Measurements from ENCODE around the gene ZNF497. TPM values are rescaled to one million over a fixed set of nuclear protein-coding genes. Genes with fewer than 3 reads are reported as not detected.
A peak's percentile ranks its signal among the peaks of the same experiment; 100 is the strongest.

Gene ZNF497
- total and polyA plus RNA-seq, 2 of the 13 experiments (the other 11 are each of a cell fraction or from before 2014, with no cell fraction given), result 1.5 to 1.9 TPM

- TF ChIP-seq ZNF33B (CRISPR knock-in tag; IDR thresholded peaks at IDR 0.05) (peak; percentile 68; the same call in 1 of the 2 replicates), ZFP41 (CRISPR knock-in tag; IDR thresholded peaks at IDR 0.05; ENCODE audit: borderline replicate concordance) (no peak), RBFOX2 (IDR thresholded peaks at IDR 0.05; ENCODE audit: low read depth, low read length) (peak; percentile 81), ZNF446 (CRISPR knock-in tag; IDR thresholded peaks at IDR 0.05) (no peak), ARID2 (CRISPR knock-in tag; IDR thresholded peaks at IDR 0.05; ENCODE audit: borderline replicate concordance) (peak; percentile 85), ZNF572 (CRISPR knock-in tag; IDR thresholded peaks at IDR 0.05) (peak; percentile 40; the same call in 1 of the 2 replicates), TFDP2 (CRISPR knock-in tag; IDR thresholded peaks at IDR 0.05) (peak; percentile 95), PHF8 (CRISPR knock-in tag; IDR thresholded peaks at IDR 0.05) (peak; percentile 67), ZNF558 (CRISPR knock-in tag; IDR thresholded peaks at IDR 0.05; ENCODE audit: borderline replicate concordance) (no peak), HDAC2 (CRISPR knock-in tag; IDR thresholded peaks at IDR 0.05) (peak; percentile 54; the same call in 1 of the 2 replicates), DPF2 (CRISPR knock-in tag; IDR thresholded peaks at IDR 0.05; ENCODE audit: borderline replicate concordance, low read depth) (no peak), TGIF2 (CRISPR knock-in tag; IDR thresholded peaks at IDR 0.05) (0 out of 2 replicates have a peak, but pooled peaks have one; percentile 29), ADNP (CRISPR knock-in tag; IDR thresholded peaks at IDR 0.05) (no peak), SOX13 (IDR thresholded peaks at IDR 0.05) (no peak), SOX13 (CRISPR knock-in tag; conservative IDR thresholded peaks at IDR 0.05 in 1 of 2, IDR thresholded peaks at IDR 0.05 in 1 of 2) (no peak), NR2F1 (CRISPR knock-in tag; IDR thresholded peaks at IDR 0.05) (no peak), GATAD1 (CRISPR knock-in tag; IDR thresholded peaks at IDR 0.05) (peak; percentile 78), ATF6 (CRISPR knock-in tag; conservative IDR thresholded peaks at IDR 0.05) (no peak), TOPORS (CRISPR knock-in tag; IDR thresholded peaks at IDR 0.05) (peak; percentile 63; the same call in 1 of the 2 replicates), HBP1 (CRISPR knock-in tag; IDR thresholded peaks at IDR 0.05; ENCODE audit: low read depth) (0 out of 2 replicates have a peak, but pooled peaks have one; percentile 25), IKZF1 (IDR thresholded peaks at IDR 0.05) (no peak), ZSCAN20 (CRISPR knock-in tag; IDR thresholded peaks at IDR 0.05; ENCODE audit: borderline replicate concordance) (0 out of 2 replicates have a peak, but pooled peaks have one; percentile 43), THAP11 (CRISPR knock-in tag; IDR thresholded peaks at IDR 0.05) (peak; percentile 86), AHR (CRISPR knock-in tag; IDR thresholded peaks at IDR 0.05) (0 out of 2 replicates have a peak, but pooled peaks have one; percentile 35), HDAC1 (CRISPR knock-in tag; IDR thresholded peaks at IDR 0.05) (peak; percentile 93), ZNF598 (CRISPR knock-in tag; IDR thresholded peaks at IDR 0.05; ENCODE audit: borderline replicate concordance) (peak; percentile 81), KLF15 (CRISPR knock-in tag; IDR thresholded peaks at IDR 0.05; ENCODE audit: borderline replicate concordance) (no peak)
Observed at GRCh38 chr19:58400916-58401839, 38.6 kb upstream of the ZNF497 start (continued).
